Gastrocnemius medialis (tissue), 4 donors: ENCODE data around the gene TEX11.

ENCODE experiments used
- POLR2A ChIP-seq, 2 donors: fragments of 450-650 bp; IDR thresholded peaks; one replicate each; pipeline ENCODE4 v1.6.1; 2017; ENCODE audit warnings: antibody characterized with exemption in 2 of 2, mild to moderate bottlenecking in 2 of 2, moderate library complexity in 2 of 2
- TF ChIP-seq, protein P1 (sequence below), 5 experiments: fragments of 450-650 bp in 3 of 5; fragments of 200-600 bp in 2 of 5; sonication (generic) in 2 of 5; IDR thresholded peaks in 4 of 5; conservative IDR thresholded peaks in 1 of 5; 1 replicate in 4 of 5; 2 replicates in 1 of 5; pipeline ENCODE4 v1.5.1; 2016 to 2019; ENCODE audit warnings: antibody characterized with exemption in 5 of 5, mild to moderate bottlenecking in 3 of 5, moderate library complexity in 3 of 5

DNA sequence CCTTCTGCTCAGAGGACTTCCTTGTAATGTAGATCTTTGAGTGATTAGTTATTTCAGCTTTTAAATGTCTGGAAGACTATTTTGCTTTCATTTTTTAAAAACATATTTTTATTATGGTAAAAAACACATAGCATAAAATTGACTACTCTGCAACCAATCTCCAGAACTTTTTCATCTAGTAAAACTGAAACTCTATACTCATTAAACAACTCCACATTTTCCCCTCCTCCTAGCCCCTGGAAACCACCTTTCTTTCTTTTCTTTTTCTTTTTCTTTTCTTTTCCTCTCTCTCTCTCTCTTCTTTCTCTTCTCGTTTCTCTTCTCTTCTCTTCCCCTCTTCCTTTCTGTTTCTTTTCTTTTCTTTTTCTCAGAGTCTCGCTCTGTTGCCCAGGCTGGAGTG, 233.2 kb downstream of the TEX11 start:
- TF ChIP-seq, protein P1, sequence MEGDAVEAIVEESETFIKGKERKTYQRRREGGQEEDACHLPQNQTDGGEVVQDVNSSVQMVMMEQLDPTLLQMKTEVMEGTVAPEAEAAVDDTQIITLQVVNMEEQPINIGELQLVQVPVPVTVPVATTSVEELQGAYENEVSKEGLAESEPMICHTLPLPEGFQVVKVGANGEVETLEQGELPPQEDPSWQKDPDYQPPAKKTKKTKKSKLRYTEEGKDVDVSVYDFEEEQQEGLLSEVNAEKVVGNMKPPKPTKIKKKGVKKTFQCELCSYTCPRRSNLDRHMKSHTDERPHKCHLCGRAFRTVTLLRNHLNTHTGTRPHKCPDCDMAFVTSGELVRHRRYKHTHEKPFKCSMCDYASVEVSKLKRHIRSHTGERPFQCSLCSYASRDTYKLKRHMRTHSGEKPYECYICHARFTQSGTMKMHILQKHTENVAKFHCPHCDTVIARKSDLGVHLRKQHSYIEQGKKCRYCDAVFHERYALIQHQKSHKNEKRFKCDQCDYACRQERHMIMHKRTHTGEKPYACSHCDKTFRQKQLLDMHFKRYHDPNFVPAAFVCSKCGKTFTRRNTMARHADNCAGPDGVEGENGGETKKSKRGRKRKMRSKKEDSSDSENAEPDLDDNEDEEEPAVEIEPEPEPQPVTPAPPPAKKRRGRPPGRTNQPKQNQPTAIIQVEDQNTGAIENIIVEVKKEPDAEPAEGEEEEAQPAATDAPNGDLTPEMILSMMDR (IDR thresholded peaks at IDR 0.05 in 4 of 5, conservative IDR thresholded peaks at IDR 0.05 in 1 of 5), result no peak
- no peak for TF ChIP-seq POLR2A (IDR thresholded peaks at IDR 0.05)
